SK-N-SH treated with all-trans-retinoic acid at 6 μM for 48 hours (cell line): Measurements from ENCODE around the gene NDUFS8.

Experiments used
- ATAC-seq: fragments of 200-7000 bp; cut with Tn5 transposase; 3 replicates; pipeline ENCODE4 v1.9.1; 2020; ENCODE audit warnings: mild to moderate bottlenecking, moderate library complexity
- CSDC2 ChIP-seq: fragments of 250-450 bp; sonication (Bioruptor Pico); IDR thresholded peaks from 2 replicates; pipeline ENCODE4 v1.5.0; 2020; ENCODE audit warnings: mild to moderate bottlenecking, moderate library complexity
- ESRRG ChIP-seq: fragments of 250-450 bp; sonication (Bioruptor Pico); IDR thresholded peaks from 2 replicates; pipeline ENCODE4 v1.6.1; 2021; ENCODE audit warnings: mild to moderate bottlenecking
- GLIS3 ChIP-seq: fragments of 250-450 bp; sonication (Bioruptor Pico); IDR thresholded peaks from 2 replicates; pipeline ENCODE4 v1.5.0; 2020; ENCODE audit warnings: mild to moderate bottlenecking, moderate library complexity
- ISL1 ChIP-seq: fragments of 250-450 bp; sonication (Bioruptor Pico); IDR thresholded peaks from 2 replicates; pipeline ENCODE4 v2.1.2; 2022; ENCODE audit warnings: mild to moderate bottlenecking, moderate library complexity
- PATZ1 ChIP-seq: fragments of 250-450 bp; sonication (Bioruptor Pico); IDR thresholded peaks from 2 replicates; pipeline ENCODE4 v1.8.0; 2020; ENCODE audit warnings: mild to moderate bottlenecking, moderate library complexity, borderline replicate concordance
- PPARA ChIP-seq: fragments of 250-450 bp; sonication (Bioruptor Pico); IDR thresholded peaks from 2 replicates; pipeline ENCODE4 v1.5.0; 2020; ENCODE audit warnings: mild to moderate bottlenecking, borderline replicate concordance
- RARB ChIP-seq: fragments of 250-450 bp; sonication (Bioruptor Pico); IDR thresholded peaks from 2 replicates; pipeline ENCODE4 v1.8.0; 2021; ENCODE audit warnings: mild to moderate bottlenecking, moderate library complexity
- SNAI2 ChIP-seq: fragments of 250-450 bp; sonication (Bioruptor Pico); IDR thresholded peaks from 2 replicates; pipeline ENCODE4 v1.5.0; 2020; ENCODE audit warnings: mild to moderate bottlenecking, moderate library complexity
- TCF4 ChIP-seq: fragments of 250-450 bp; sonication (Bioruptor Pico); IDR thresholded peaks from 2 replicates; pipeline ENCODE4 v1.8.0; 2021; ENCODE audit warnings: mild to moderate bottlenecking, moderate library complexity, borderline replicate concordance
- ZFP3 ChIP-seq: fragments of 250-450 bp; sonication (Bioruptor Pico); IDR thresholded peaks from 2 replicates; pipeline ENCODE4 v1.5.0; 2020; ENCODE audit warnings: mild to moderate bottlenecking, moderate library complexity
- ZFP30 ChIP-seq: fragments of 450-650 bp; formaldehyde crosslinking; IDR thresholded peaks from 2 replicates; pipeline ENCODE4 v1.5.0; 2022; ENCODE audit warnings: mild to moderate bottlenecking, moderate library complexity
- ZNF565 ChIP-seq: fragments of 450-650 bp; formaldehyde crosslinking; conservative IDR thresholded peaks from 2 replicates; pipeline ENCODE4 v1.5.0; 2020; ENCODE audit warnings: low read depth, mild to moderate bottlenecking, moderate library complexity
- ZNF70 ChIP-seq: fragments of 450-650 bp; formaldehyde crosslinking; IDR thresholded peaks from 2 replicates; pipeline ENCODE4 v1.5.0; 2020; ENCODE audit warnings: mild to moderate bottlenecking, moderate library complexity
- TF ChIP-seq, protein P1 (sequence below): fragments of 250-450 bp; sonication (Bioruptor Pico); IDR thresholded peaks from 2 replicates; pipeline ENCODE4 v1.5.1; 2021; ENCODE audit warnings: mild to moderate bottlenecking, moderate library complexity
- TF ChIP-seq, protein P2 (sequence below): fragments of 250-450 bp; sonication (Bioruptor Pico); IDR thresholded peaks from 2 replicates; pipeline ENCODE4 v1.5.1; 2020; ENCODE audit warnings: low read depth, mild to moderate bottlenecking, moderate library complexity
- TF ChIP-seq, protein P3 (sequence below): fragments of 250-450 bp; sonication (Bioruptor Pico); IDR thresholded peaks from 2 replicates; pipeline ENCODE4 v1.8.0; 2021; ENCODE audit warnings: low read depth, mild to moderate bottlenecking, moderate library complexity, borderline replicate concordance
- TF ChIP-seq, protein P4 (sequence below): fragments of 250-450 bp; sonication (Bioruptor Pico); IDR thresholded peaks from 2 replicates; pipeline ENCODE4 v1.5.0; 2020; ENCODE audit warnings: mild to moderate bottlenecking, moderate library complexity

NDUFS8 gene

GRCh38 chr11:68071281-68072048, 41.0 kb downstream of the NDUFS8 start (continued):
- TF ChIP-seq, protein P1, sequence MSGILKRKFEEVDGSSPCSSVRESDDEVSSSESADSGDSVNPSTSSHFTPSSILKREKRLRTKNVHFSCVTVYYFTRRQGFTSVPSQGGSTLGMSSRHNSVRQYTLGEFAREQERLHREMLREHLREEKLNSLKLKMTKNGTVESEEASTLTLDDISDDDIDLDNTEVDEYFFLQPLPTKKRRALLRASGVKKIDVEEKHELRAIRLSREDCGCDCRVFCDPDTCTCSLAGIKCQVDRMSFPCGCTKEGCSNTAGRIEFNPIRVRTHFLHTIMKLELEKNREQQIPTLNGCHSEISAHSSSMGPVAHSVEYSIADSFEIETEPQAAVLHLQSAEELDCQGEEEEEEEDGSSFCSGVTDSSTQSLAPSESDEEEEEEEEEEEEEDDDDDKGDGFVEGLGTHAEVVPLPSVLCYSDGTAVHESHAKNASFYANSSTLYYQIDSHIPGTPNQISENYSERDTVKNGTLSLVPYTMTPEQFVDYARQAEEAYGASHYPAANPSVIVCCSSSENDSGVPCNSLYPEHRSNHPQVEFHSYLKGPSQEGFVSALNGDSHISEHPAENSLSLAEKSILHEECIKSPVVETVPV (CRISPR knock-in tag) = no peak
- TF ChIP-seq, protein P2, sequence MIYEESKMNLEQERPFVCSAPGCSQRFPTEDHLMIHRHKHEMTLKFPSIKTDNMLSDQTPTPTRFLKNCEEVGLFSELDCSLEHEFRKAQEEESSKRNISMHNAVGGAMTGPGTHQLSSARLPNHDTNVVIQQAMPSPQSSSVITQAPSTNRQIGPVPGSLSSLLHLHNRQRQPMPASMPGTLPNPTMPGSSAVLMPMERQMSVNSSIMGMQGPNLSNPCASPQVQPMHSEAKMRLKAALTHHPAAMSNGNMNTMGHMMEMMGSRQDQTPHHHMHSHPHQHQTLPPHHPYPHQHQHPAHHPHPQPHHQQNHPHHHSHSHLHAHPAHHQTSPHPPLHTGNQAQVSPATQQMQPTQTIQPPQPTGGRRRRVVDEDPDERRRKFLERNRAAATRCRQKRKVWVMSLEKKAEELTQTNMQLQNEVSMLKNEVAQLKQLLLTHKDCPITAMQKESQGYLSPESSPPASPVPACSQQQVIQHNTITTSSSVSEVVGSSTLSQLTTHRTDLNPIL = no peak

GRCh38 chr11:68074584-68075352, 44.3 kb downstream of the NDUFS8 start:
- TF ChIP-seq ZNF70 (CRISPR knock-in tag) (no peak), ISL1 (CRISPR knock-in tag) (no peak), SNAI2 (CRISPR knock-in tag) (no peak), CSDC2 (CRISPR knock-in tag) (no peak), ZNF565 (CRISPR knock-in tag) (no peak), ZFP30 (CRISPR knock-in tag) (no peak), ZFP3 (CRISPR knock-in tag) (no peak), TCF4 (CRISPR knock-in tag) (no peak), PATZ1 (CRISPR knock-in tag) (no peak), GLIS3 (CRISPR knock-in tag) (no peak), PPARA (CRISPR knock-in tag) (no peak), ESRRG (no peak), RARB (CRISPR knock-in tag) (no peak)
- TF ChIP-seq, protein P3, sequence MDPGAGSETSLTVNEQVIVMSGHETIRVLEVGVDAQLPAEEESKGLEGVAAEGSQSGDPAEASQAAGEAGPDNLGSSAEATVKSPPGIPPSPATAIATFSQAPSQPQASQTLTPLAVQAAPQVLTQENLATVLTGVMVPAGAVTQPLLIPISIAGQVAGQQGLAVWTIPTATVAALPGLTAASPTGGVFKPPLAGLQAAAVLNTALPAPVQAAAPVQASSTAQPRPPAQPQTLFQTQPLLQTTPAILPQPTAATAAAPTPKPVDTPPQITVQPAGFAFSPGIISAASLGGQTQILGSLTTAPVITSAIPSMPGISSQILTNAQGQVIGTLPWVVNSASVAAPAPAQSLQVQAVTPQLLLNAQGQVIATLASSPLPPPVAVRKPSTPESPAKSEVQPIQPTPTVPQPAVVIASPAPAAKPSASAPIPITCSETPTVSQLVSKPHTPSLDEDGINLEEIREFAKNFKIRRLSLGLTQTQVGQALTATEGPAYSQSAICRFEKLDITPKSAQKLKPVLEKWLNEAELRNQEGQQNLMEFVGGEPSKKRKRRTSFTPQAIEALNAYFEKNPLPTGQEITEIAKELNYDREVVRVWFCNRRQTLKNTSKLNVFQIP (CRISPR knock-in tag) = no peak
- TF ChIP-seq, protein P2 = no peak
- TF ChIP-seq, protein P4, sequence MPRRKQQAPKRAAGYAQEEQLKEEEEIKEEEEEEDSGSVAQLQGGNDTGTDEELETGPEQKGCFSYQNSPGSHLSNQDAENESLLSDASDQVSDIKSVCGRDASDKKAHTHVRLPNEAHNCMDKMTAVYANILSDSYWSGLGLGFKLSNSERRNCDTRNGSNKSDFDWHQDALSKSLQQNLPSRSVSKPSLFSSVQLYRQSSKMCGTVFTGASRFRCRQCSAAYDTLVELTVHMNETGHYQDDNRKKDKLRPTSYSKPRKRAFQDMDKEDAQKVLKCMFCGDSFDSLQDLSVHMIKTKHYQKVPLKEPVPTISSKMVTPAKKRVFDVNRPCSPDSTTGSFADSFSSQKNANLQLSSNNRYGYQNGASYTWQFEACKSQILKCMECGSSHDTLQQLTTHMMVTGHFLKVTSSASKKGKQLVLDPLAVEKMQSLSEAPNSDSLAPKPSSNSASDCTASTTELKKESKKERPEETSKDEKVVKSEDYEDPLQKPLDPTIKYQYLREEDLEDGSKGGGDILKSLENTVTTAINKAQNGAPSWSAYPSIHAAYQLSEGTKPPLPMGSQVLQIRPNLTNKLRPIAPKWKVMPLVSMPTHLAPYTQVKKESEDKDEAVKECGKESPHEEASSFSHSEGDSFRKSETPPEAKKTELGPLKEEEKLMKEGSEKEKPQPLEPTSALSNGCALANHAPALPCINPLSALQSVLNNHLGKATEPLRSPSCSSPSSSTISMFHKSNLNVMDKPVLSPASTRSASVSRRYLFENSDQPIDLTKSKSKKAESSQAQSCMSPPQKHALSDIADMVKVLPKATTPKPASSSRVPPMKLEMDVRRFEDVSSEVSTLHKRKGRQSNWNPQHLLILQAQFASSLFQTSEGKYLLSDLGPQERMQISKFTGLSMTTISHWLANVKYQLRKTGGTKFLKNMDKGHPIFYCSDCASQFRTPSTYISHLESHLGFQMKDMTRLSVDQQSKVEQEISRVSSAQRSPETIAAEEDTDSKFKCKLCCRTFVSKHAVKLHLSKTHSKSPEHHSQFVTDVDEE = no peak
- TF ChIP-seq, protein P1 (CRISPR knock-in tag) = no peak
- ATAC-seq = no peak
